AG20443 (cell line): ENCODE measurements around the gene FRYL.
A peak's percentile ranks its signal among the peaks of the same experiment; 100 is the strongest.
"Not testable (repeated sequence)": the region's sequence is repeated elsewhere in the genome, so short reads cannot be mapped to it uniquely, and the experiment has no call there.

ENCODE experiments used
- DNase-seq: peaks from one replicate; pipeline ENCODE4 v3.0.0; 2012; ENCODE audit warnings: low spot score, mixed read lengths

Gene FRYL

DNA sequence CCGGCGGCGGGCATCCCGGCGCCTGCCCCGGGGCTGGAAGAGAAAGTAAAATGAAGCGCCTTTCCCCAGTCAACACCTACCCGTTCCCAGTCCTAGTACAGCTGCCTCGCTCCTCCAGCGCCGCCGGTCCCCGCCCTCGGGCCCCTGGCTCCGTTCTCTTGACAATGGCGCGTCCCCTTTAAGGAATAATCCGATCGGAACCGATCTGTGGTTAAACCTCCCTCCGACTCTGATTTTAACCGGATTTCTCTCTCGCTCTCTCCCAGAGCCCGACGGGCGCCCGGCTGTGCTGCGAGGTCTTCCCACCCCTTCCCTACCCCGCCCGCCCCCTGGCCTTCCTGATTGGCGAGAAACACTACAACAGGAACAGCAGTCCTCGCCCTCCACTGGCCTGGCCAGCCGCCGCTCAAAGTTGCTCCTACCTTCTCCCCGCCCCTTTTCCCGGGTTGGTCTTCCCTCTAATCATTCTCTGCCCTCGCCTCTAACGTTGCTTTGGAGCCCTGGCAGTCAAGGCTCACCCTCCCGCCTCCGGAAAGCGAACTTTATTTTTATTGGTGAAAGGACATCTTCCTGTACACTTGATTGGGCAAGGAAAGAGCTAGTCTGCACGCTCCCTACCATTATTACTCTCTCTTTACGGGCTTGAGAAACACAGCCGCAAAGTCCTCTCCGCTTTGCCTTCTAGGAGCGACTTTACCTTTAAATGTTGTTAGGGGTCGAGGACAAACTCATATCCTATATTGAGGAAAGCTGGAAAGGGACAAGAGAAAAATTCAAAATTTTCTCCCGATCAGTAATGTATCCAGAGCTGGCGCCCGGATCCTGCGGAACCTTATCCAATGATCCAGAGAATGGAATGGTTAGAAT lies at the start of gene FRYL:
FRYL (minus strand) TSS at position 282 of the 867 bp plus-strand sequence. CDS start 145,869 bp downstream, outside the sequence.
- DNase-seq, result peak; percentile 96

DNA sequence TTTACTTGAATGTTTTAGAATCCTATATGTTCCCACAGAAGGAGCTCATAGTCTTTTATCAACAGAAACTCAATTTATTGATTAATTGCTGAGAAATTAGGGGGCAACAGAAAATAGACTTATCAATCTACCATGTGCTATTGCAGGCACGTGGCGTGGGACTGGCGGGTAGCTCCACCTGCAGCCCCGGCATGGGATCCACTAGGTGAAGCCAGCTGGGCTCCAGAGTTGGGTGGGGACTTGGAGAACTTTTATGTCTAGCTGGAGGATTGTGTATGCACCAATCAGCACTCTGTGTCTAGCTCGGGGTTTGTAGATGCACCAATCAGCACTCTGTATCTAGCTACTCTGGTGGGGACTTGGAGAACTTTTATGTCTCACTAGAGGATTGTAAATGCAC lies 47.5 kb upstream of the FRYL start:
- no peak for DNase-seq

DNA sequence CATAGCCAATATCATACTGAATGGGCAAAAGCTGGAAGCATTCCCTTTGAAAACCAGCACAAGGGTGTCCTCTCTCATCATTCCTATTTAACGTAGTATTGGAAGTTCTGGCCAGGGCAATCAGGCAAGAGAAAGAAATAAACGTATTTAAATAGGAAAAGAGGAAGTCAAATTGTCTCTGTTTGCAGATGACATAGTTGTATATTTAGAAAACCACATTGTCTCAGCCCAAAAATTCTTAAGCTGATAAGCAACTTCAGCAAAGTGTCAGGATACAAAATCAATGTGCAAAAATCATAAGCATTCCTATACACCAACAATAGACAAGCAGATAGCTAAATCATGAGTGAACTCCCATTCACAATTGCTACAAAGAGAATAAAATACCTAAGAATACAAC lies 41.4 kb upstream of the FRYL start:
- not testable (repeated sequence) for DNase-seq

DNA sequence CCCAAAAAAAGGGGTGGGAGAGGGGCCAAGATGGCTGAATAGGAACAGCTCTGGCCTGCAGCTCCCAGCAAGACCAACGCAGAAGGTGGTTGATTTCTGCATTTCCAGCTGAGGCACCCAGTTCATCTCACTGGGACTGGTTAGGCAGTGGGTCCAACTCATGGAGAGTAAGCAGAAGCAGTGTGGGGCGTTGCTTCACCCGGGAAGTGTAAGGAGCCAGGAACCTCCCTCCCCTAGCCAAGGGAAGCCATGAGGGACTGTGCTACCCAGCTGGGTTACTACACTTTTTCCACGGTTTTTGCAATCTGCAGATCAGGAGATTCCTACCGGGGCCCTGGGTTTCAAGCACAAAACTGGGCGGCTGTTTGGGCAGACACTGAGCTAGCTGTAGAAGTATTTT lies 36.9 kb upstream of the FRYL start:
- DNase-seq, result no peak

DNA sequence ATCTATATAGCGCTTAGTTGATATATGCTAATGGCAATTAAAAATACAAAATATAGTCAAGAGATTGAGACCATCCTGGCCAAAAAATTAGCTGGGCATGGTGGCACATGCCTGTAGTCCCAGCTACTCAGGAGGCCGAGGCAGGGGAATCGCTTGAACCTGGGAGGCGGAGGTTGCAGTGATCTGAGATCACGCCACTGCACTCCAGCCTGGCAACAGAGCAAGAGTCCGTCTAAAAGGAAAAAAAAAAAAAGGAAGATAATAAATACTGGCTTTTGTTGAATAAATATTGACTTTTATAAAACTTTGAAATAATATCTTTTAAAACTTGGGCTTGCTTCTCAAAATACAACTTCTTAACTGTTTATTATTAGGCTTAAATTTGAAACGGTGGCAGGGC lies 36.2 kb upstream of the FRYL start:
- DNase-seq, result not testable (repeated sequence)

DNA sequence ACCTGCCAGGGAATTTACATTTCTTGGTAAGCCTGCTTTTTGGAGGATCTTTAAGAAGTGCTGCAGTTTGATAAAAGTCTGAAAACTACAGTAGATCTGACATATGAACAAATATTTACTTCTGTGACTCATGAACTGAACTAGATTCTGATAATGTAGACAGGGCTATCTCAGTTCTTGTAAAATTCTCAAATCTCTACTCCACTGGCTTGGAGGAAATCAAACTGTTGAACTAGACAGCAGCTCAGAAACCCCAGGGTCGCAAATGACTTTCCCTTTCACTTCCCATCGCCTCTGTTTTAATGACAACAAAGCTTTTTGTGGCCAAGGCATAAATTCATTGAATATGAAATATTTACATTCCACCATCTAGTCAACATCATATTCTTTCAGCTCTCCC lies 35.4 kb upstream of the FRYL start:
- no peak for DNase-seq

DNA sequence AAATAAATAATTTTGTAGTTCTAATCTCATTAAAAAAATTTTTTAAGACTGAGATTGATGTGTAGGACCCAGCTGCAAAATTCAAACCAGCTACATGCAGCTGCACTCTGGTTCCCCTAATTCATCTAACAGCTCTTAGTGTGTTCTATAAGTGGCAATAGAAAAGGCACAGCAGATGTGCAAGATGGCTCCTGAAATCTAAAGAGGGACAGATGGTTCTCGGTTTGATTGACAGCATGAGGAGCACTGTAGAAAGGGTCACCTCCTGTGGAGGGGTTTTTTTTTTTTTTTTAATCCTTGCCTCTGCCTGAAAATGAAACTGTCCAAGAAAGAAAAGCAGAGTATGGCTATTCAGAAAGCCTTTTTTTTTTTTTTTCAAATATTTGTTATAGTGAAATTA lies 33.9 kb upstream of the FRYL start:
- no peak for DNase-seq

DNA sequence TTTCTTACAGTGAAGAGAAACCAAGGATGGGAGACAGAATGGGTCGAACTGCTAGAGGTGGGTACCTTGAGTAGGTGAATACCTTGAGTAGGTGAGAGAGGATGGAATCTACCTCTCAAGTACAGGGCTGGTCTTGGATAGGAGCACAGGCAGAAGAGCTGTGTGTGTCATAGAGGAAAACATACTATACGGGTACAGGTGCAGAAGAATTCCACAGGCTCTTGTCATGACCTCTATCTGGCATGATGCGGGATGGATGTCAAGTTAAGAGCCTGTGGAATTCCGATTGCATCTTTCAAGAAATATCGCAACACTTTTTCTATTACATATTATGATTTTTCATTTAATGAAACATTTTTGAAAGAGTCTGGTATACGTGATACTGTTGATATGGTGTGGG lies 32.8 kb upstream of the FRYL start:
- no peak for DNase-seq

DNA sequence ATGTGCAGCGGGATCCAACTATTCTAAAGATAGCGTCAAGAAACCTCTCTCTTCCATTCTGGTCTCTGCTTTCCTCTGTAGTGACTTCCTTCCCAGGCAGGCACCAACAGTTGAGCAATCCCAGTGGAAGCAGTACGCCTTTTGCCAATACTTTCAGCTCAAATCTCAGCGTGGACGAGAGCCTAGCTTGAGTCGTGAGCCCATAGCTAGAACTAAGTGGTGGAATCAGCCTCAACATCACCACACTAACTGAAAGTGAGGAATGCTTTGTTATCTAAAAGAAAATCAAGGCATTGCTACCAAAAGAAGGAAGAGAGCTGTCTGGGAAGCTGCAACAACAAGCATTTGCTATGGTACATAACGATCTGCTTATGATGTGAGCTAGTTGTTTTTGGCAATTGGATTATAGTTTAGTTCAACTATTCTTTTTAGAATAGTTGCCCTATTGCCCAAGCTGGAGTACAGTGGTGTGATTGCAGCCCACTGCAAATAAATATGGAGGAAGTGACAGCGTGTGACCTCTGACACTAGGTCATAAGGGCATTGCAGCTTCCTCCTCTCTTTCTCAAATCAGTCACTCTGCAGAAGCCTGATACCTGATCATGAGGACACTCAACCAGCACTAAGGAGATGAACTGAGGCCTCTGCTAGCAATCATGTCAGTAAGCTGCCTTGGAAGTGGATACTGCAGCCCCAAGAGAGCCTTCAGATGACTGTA lies 24.7 kb upstream of the FRYL start:
- DNase-seq, result no peak

DNA sequence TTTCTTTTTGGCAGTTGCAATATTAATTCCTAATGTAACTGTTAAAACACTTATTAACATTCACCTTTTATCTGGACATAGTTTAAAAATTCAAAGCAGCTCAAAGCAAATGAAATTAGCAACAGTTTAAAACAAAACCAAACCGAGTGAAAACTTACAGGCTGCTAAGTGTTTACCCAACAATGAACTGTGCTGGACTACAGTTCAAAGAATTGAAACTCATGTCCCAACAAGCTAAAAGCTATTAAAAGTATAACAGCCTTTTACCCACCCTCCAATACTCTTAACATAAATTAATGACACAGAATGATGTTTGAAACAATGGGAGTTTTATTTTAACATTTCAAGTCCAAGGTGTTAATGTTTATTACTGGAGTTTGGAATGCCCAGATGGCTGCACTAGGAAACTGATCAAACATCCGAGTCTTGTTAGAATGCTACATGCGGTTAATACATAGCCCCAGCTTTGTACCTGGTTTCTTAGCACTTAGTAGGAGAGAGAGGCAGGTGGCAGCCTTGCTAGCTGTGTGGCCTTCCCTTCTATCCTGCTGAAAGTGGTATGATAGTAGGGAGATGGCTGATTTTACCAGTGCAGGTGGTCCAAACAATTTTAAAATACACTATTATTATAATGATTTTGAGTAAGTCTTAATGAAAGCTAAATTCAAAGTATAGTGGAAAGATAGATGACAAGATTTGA lies 21.1 kb upstream of the FRYL start:
- DNase-seq, result no peak

DNA sequence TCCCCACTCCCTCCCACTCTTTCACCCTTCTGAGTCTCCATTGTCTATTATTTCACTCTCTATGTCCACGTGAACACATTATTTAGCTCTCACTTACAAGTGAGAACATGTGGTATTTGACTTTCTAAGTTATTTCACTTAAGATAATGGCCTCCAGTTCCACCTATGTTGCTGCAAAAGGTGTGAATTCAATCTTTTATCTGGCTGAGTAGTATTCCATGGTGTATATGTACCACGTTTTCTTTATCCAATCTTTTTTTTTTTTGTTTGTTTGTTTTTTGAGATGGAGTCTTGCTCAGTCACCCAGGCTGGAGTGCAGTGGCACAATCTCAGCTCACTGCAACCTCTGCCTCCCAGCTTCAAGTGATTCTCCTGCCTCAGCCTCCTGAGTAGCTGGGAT lies 20.1 kb upstream of the FRYL start:
- not testable (repeated sequence) for DNase-seq

DNA sequence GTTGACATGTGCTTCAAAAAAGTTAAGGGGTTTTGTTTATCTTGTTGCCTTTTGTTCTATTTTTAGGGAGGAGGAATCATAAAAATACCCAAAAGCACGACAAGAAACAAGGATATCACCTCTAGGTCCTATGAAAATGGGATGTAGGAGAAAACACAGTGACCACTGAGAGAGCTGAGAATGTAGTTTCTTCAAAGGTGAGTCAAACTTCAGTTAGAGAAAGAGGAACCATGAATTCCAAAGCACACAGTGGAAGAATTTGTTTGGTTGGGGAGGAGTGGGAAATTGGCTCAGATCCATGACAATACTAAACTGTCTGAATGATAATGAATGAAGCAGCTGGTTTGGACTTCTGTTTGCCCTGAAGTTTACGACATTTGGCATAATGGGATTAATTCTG lies 19.1 kb upstream of the FRYL start:
- DNase-seq, result no peak

DNA sequence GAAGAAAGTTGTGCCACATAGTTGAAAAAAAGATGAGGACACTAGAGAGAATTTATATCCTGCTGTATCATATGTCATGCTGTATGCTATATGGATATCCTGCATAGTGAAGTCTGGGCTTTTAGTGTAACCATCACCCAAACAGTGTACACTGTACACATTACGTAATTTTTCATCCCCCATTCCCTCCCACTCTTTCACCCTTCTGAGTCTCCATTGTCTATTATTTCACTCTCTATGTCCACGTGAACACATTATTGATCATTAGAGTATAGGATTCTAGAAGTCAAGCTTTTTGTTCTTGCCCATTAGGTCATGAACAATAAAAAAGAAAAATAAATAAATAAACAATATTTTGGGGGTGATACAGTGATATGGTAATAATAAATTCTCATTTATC lies 18.0 kb upstream of the FRYL start:
- no peak for DNase-seq

DNA sequence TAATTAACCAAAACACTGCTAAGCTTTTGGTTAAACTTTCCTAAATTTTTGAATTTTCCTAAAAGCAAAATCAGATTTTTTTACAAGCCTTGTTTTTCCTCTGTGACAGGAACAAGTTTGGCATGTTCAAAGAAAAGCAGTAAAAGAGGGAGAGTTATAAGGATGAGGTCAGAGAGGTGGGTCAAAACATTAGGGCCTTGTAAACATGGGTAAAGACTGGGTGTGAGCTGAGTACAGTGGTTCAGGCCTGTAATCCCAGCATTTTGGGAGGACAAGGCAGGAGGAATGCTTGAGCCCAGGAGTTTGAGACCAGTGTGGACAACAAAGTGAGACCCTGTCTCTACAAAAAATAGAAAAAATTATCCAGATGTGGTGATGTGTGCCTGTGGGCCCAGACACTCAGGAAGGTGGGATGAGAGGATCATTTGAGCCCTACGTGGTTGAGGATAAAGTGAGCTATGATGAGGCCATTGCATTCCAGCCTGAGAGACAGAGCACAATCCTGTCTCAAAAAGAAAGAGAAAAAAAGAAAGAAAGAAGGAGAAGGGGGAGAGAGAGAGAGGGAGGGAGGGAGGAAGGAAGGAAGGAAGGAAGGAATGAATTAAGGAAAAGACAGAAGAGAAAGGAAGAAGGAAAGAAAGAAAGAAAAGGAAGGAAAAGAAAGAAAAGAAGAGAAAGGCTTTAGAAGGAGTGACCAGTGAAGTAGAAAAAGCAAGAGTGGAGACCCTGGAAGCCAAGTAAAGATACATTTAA lies 17.0 kb upstream of the FRYL start:
- DNase-seq, result no peak

DNA sequence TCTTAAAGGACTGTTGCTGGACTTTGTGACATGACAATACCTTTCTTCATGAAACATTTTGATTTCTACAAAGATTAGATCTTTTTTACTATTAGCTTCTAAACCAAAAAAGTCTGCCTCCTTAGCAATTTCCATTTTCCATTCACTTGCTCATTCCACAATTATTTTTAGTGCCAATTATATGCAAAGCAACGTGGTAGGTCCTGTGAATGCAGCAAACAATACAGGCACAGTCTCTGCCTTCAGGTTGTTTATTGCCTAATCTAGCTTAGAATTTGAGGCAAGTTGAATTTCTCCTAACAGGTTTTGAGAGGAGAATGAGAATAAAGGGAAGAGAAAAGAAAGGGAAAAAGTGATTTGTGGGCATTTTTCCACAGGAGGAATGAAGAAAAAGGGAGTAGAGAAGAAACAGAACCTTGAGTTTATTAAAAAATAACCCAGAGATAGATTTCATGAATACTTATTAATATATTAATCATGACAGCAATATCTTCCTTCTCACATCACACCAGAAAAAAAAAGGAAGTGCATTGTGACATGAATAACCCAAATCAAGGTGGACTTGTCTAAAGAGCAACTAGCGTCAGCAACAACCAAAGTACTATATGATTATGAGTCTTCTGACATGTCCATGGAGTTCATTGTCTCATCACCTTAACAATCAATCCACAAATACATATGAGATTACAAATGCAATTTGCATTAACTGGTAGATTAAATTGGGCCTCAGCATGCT lies 16.3 kb upstream of the FRYL start:
- DNase-seq, result no peak

DNA sequence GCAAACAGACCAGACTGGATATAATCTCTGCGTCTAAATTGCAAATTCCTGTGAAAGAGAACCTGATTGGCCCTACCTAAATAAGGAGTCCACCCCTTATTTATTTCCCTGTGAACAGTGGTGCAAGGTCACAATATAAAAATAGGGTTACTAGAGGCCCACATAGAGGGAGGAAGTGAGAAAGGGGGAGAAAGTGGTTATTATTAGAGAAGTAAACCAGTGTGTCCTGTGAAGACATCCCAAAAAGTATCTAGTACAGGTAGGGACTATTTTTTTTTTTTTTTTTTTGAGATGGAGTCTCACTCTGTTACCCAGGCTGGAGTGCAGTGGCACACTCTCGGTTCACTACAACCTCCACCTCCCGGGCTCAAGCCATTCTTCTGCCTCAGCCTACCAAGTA lies 15.0 kb upstream of the FRYL start:
- DNase-seq, result no peak

DNA sequence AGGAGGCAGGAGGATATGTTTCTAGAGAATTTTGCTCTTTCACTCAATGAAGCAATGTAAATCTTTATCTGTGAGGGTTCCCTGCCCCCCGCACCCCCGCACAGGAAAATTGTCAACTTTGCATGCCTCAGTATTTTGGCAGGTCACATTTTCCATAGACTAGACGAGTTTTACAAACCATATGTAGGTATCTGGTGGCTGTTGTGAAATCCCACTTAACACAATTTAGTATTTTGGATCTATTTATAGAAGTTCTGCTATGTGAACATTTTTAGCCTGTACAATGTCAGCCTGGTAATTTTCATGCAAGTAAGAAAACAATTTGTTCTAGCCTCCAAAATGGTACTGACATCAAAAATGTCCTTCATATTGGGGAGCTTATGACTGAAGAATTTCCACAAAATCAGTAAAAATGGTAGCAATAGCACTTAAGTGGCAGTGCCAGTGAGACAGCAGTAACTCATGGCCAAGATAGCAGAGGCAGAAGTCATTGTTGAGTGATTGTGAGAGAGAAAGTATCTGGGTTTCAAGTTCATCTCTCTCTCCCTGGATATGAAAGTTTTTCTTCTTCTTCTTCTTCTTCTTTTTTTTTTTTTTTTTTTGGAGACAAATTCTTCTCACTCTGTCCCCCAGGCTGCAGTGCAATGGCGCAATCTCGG lies 12.4 kb upstream of the FRYL start:
- no peak for DNase-seq

DNA sequence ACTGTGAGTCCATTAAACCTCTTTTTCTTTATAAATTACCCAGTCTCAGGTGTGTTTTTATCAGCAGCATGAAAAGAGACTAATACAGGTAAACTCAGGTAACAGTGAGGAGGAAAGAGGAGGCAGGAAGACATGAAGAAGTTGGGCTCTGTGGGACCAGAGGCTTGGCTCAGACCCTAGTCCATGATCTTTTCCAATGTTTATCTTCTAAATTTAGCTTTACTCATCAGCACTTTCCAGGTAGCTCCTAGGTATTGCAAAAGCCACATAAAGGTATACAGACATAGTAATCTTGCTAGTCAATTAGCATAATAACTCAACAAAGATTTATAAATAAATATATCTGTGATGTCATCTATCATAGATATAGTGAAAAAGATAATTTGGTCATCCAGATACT lies 11.2 kb upstream of the FRYL start:
- DNase-seq, result no peak

DNA sequence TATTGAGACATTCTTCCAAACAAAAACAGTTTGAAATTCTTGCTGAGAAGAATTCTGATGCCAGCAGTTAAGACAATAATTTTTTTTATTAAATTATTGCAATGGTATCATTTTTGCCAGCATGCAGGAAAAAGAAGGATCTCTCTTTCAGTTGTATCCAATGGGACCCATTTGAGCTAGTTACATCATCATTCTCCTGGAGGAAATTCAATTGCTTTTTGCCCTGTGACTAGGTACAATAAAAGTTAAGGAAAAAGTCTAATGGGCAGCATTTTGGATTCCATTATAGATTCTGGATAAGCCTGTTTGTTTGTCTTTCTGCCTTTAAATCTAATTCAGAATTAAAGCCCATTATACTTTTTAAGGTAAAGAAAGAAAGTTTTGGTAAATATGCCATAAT lies 10.5 kb upstream of the FRYL start:
- DNase-seq, result no peak

DNA sequence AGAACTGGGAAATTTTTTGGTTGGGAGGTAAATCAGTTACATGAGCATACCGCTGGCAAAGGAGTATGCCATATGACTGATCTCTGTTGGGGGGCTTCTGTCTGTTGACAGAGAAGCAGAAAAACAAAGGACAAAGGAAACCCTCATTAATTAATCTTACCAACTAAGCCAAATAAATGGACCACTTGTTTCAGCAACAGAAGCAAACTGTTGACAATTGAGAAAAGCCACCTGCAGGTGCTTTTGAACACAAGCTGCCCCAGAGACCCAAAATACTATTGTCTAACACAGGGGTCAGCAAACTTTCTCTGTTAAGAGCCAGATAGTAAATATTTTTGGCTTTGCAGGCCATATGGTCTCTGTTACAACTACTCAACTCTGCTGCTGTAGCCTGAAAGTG lies 7.0 kb upstream of the FRYL start:
- DNase-seq, result no peak

DNA sequence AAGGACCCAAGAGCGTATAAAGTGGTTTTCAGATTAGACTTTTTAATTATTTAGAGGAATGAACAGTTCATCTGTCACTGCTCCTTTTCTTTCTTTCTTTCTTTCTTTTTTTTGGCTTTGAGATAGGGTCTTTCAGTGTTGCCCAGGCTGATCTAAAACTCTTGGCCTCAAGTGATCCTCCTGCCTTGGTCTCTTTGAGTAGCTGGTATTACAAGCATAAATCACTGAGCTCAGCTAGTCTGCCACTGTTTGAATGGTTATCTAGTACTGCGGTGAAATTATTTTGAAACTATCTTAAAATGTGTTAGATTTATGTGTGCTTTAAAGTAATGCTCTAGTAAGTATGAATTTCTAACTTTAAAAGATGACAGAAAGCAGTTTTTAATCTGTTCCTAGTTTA lies 6.5 kb upstream of the FRYL start:
- no peak for DNase-seq
